ENCODE results near the gene PTTG1IP. TPM values are rescaled to one million over a fixed set of nuclear protein-coding genes. Genes with fewer than 3 reads are reported as not detected.
"Not testable (repeated sequence)": the region's sequence is repeated elsewhere in the genome, so short reads cannot be mapped to it uniquely, and the experiment has no call there.

Gene PTTG1IP, protein sequence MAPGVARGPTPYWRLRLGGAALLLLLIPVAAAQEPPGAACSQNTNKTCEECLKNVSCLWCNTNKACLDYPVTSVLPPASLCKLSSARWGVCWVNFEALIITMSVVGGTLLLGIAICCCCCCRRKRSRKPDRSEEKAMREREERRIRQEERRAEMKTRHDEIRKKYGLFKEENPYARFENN
- 194 TPM for total RNA-seq
- long read RNA-seq, transcript PTTG1IP-201 (6 exons, 2,760 nt): major isoform, 458 of 641 reads
- long read RNA-seq, partial matches to known transcripts: 19 of 641 reads
- long read RNA-seq, other reads (novel, unspliced or antisense): 161 of 641 reads

GRCh38 chr21:44873356-44874239, at the start of gene PTTG1IP:
Gene PTTG1IP (minus strand): TSS chr21:44873690. CDS start chr21:44873616, 74 bp downstream.
- intact Hi-C loops (cut with DNase I): no loop called here
- DNase-seq (ENCODE audit: low spot score): peak; percentile 100

DNA sequence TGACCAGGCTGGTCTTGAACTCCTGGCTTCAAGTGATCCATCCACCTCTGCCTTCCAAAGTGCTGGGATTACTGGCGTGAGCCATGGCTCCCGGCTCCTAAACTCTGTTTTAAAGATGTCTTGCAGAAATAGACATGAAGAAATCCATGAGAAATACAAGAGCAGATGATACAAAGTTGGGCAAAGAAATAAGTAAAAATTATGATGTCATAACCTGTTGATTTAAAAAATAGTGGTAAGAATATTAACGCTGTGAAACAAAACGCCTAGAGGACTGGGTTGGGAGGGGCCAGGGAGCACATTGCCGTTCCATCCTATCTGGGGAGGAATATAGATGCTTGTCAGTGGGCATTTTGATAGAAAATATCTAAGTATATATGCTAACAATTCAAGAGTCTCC, 48.4 kb upstream of the PTTG1IP start:
- no peak for DNase-seq (ENCODE audit: low spot score)
- intact Hi-C loops (cut with DNase I): loop anchor here (10.0 kb wide), 1 partner anchor 407 kb away; no protein-coding TSS in a partner anchor

DNA sequence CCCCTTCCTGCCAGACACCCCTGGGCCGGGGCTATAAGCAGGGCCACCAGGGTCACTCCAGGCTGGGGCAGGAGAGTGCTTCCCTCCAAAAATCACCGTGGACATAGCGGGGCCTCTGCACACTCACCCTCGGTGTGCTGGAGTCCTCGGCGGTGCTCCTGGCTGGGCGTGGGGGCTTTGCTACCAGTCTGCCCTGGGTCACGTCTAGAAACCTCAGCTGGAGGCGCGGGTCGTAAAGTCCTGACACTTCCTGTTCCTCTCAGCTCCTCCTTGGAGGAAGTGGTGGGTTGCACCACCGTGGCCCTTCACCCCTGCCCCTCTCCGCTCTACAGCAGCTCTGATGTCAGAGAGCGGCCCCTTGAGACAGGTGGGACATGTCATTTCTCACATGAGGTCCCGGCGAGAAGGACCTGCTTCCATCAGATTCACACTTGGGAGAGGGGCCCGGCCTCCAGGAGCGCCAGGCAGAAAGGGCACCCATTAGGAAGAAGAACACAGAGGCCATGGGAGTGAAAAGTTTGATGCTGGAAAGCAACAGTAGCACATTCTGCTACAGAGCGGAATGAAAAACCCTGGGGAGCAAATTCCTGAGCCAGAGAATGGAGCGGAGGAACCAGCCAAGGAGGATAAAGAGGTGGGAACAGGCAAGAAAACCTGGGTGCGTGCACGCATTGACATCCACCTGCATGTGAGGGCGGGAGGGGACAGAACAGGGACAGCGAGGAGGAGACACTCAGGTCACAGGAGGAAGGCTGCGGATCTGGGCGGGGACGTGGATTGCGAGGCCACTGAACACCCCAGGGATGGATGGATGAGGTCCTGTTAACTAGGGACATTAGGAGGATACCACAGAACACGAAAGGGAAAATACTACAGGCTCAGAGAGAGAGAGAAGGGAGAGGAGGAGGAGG, 47.5 kb upstream of the PTTG1IP start, which contains the start of gene ITGB2:
ITGB2 (minus strand) TSS at position 206 of the 911 bp plus-strand sequence. CDS start 10,117 bp downstream, outside the sequence.
- intact Hi-C loops (cut with DNase I): loop anchor here (10.0 kb wide), 1 partner anchor 406 kb away; no protein-coding TSS in a partner anchor
- peak; percentile 88 for DNase-seq (ENCODE audit: low spot score)

GRCh38 chr21:44919913-44920693, 46.6 kb upstream of the PTTG1IP start:
- intact Hi-C loops (cut with DNase I): loop anchor here (10.0 kb wide), 1 partner anchor 405 kb away; no protein-coding TSS in a partner anchor
- no peak for DNase-seq (ENCODE audit: low spot score)

- intact Hi-C loops (cut with DNase I): no loop called here
- DNase-seq (ENCODE audit: low spot score): no peak
Measured at GRCh38 chr21:44919111-44919912, 45.8 kb upstream of the PTTG1IP start.

DNA sequence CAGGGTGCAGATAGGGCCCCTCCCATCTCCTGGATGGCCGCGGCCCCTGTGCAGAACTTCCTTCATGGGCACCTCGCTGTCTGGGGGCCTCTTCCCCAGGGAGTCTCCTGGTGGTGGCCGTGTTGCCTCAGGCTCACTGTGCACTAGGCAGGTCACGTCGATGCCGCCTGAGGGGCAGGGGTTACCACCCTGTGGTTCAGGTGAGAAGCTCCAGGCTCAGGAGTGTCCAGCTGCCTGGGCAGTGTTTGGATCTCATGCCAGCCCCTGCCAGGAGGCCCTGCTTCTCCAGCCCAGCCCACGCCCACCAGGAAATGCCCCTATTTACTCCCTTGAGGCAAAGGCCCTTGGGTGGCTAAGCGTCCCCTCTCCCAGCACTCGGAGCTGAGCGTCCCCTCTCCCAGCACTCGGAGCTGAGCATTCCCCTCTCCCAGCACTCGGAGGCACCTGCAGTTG, 45.1 kb upstream of the PTTG1IP start:
- intact Hi-C loops (cut with DNase I): no loop called here
- no peak for DNase-seq (ENCODE audit: low spot score)

- intact Hi-C loops (cut with DNase I): no loop called here
- DNase-seq (ENCODE audit: low spot score): no peak
Measured at GRCh38 chr21:44918107-44918470, 44.6 kb upstream of the PTTG1IP start.

GRCh38 chr21:44917446-44918106, 44.1 kb upstream of the PTTG1IP start:
- intact Hi-C loops (cut with DNase I): no loop called here
- no peak for DNase-seq (ENCODE audit: low spot score)

GRCh38 chr21:44916965-44917364, 43.5 kb upstream of the PTTG1IP start:
- intact Hi-C loops (cut with DNase I): no loop called here
- no peak for DNase-seq (ENCODE audit: low spot score)

GRCh38 chr21:44914176-44914874, 40.8 kb upstream of the PTTG1IP start:
- DNase-seq (ENCODE audit: low spot score): peak; percentile 93
- intact Hi-C loops (cut with DNase I): no loop called here

DNA sequence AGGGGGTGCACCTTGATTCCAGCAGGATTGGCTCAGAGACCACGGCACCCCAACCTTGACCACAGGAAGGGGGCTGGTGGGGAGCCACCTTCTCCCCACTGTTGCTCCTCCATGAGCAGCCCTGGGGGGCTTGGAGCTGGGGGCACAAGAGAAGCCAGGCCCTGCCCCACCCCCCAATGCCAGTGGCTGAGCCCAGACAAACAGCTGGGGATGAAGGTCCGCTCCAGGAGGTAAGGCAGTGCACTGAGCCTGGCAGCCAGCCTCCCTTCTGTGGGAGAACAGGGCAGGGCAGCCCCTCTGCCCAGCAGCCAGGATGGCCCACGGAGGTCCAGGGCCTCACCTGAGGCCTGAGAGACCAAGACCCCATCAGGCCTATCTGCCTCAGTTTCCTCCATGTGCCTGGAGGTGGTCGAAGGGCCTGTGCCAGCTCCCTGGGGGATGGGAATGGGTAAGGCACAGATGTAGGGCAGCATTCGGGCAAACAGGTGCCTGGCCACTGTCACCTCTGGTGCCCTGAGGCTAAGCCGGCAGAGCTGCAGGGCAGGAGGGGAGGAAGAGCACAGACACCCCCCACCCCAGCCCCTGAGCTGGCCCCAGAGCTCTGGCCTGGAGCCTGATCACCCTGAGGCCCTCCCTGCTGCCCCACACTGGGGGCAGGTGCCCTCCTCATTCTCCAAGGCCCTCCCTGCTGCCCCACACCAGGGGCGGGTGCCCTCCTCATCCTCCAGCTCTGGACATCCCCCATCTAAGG, 40.1 kb upstream of the PTTG1IP start:
- no peak for DNase-seq (ENCODE audit: low spot score)
- intact Hi-C loops (cut with DNase I): no loop called here

- intact Hi-C loops (cut with DNase I); DNase-seq (ENCODE audit: low spot score): not testable (repeated sequence)
Measured at GRCh38 chr21:44912506-44913412, 39.3 kb upstream of the PTTG1IP start.

- intact Hi-C loops (cut with DNase I): no loop called here
- DNase-seq (ENCODE audit: low spot score): no peak
Measured at GRCh38 chr21:44912158-44912473, 38.6 kb upstream of the PTTG1IP start.

GRCh38 chr21:44911384-44912157, 38.1 kb upstream of the PTTG1IP start:
- intact Hi-C loops (cut with DNase I): no loop called here
- peak; percentile 90 for DNase-seq (ENCODE audit: low spot score)

DNA sequence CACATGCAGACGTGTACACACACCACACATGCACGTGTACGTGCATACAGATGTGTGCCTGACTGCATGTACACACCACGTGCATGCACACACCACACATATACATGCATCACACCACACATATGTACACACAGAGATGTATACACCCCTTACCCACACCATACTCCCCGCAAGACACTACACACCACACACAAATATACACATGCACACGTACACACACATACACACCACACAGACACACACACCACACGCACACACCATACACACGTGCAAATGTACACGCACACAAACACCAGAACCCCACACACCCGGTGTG, 37.5 kb upstream of the PTTG1IP start:
- DNase-seq (ENCODE audit: low spot score): no peak
- intact Hi-C loops (cut with DNase I): no loop called here

All from cardiac septum (tissue), 1 donor.